ENCODE results near the gene GFRA1.
A peak's percentile ranks its signal among the peaks of the same experiment; 100 is the strongest.

Gene GFRA1

GRCh38 chr10:116101616-116102315 is 171.2 kb downstream of the GFRA1 start:
- peak; percentile 65 for DNase-seq (ENCODE audit: low read depth)

GRCh38 chr10:116100984-116101383 is 172.0 kb downstream of the GFRA1 start:
- DNase-seq (ENCODE audit: low read depth): no peak

- DNase-seq (ENCODE audit: low read depth): peak; percentile 13
These were observed 174.0 kb downstream of the GFRA1 start for GRCh38 chr10:116099023-116099420.

GRCh38 chr10:116098411-116099022 is 174.5 kb downstream of the GFRA1 start:
- no peak for DNase-seq (ENCODE audit: low read depth)

GRCh38 chr10:116097239-116097784 is 175.7 kb downstream of the GFRA1 start:
- DNase-seq (ENCODE audit: low read depth): no peak

- no peak for DNase-seq (ENCODE audit: low read depth)
These were observed 176.5 kb downstream of the GFRA1 start for GRCh38 chr10:116096526-116096925.

GRCh38 chr10:116094356-116094755 is 178.7 kb downstream of the GFRA1 start:
- no peak for DNase-seq (ENCODE audit: low read depth)

- DNase-seq (ENCODE audit: low read depth): no peak
These were observed 180.0 kb downstream of the GFRA1 start for GRCh38 chr10:116093031-116093430.

GRCh38 chr10:116088985-116089384 is 184.0 kb downstream of the GFRA1 start:
- DNase-seq (ENCODE audit: low read depth): no peak

GRCh38 chr10:116085323-116085722 is 187.7 kb downstream of the GFRA1 start:
- DNase-seq (ENCODE audit: low read depth): no peak

- DNase-seq (ENCODE audit: low read depth): no peak
These were observed 188.8 kb downstream of the GFRA1 start for GRCh38 chr10:116084161-116084560.

- DNase-seq (ENCODE audit: low read depth): no peak
These were observed 189.7 kb downstream of the GFRA1 start for GRCh38 chr10:116083226-116083762.

GRCh38 chr10:116082762-116083161 is 190.2 kb downstream of the GFRA1 start:
- DNase-seq (ENCODE audit: low read depth): no peak

- no peak for DNase-seq (ENCODE audit: low read depth)
These were observed 190.8 kb downstream of the GFRA1 start for GRCh38 chr10:116082206-116082605.

- DNase-seq (ENCODE audit: low read depth): no peak
These were observed 192.5 kb downstream of the GFRA1 start for GRCh38 chr10:116080553-116080952.

- no peak for DNase-seq (ENCODE audit: low read depth)
These were observed 193.7 kb downstream of the GFRA1 start for GRCh38 chr10:116079355-116079754.

- no peak for DNase-seq (ENCODE audit: low read depth)
These were observed 196.4 kb downstream of the GFRA1 start for GRCh38 chr10:116076621-116077020.

GRCh38 chr10:116073510-116073909 is 199.5 kb downstream of the GFRA1 start:
- DNase-seq (ENCODE audit: low read depth): no peak

GRCh38 chr10:116073001-116073400 is 200.0 kb downstream of the GFRA1 start:
- DNase-seq (ENCODE audit: low read depth): no peak

GRCh38 chr10:116071453-116072148 is 201.4 kb downstream of the GFRA1 start:
- DNase-seq (ENCODE audit: low read depth): no peak

GRCh38 chr10:116070743-116071320 is 202.2 kb downstream of the GFRA1 start:
- DNase-seq (ENCODE audit: low read depth): no peak

GRCh38 chr10:116069856-116070255 is 203.2 kb downstream of the GFRA1 start:
- no peak for DNase-seq (ENCODE audit: low read depth)

Measured in stromal cell of bone marrow (primary cell).